ENCODE results near the gene TSPYL4. TPM values are rescaled to one million over a fixed set of nuclear protein-coding genes. Genes with fewer than 3 reads are reported as not detected.

Gene TSPYL4
- total RNA-seq: 10 to 100 TPM; 15.2 to 22.2 (median 19.0) TPM

DNA sequence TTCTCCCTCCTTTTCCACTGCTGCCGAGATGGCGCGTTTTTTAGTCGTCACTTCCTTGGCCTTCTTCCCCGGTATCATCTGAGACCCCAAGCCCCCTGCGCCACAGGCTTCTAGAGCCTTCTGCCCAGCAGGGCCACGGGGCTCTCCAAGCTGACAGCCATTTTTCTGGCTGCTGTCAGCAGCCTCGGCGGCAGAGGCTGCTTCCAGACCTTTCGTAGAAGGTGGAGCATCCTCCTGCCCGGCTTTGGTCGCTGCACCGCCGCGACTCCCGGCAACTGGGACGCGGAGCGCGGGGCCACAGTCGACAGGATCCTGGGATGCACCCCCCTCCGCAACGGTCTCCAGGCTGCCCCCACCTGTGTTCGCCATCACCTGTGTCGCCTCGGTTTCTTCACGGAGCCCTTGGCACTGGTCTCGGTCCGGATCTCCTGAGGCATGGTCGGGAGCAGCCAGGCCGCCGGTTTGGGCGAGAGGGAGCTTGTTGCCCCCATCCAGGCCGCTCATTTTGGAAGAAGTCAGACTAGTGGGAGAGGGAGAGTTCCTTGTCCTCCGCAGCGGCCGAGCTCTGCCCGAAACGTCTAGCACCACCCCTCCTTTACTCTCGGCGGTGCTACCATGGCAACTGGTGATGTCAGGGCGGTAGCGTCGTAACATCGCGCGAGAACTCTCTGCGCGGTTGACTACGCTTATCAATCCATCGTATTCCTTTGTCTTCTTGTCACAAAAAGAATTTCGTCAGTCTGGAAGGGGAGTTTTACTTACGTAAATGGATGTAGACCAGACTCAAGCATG lies at the start of gene TSPYL4:
Gene TSPYL4, minus strand, starts transcription at position 571 of the 792 bp plus-strand sequence. Its CDS starts 67 bp downstream, at position 504.
- peak within 1 kb of the TSS; percentile 85 to 93 (median 91) for H3K4me3 ChIP-seq
- no peaks in the 10 kb centered on the region for H3K9me3 ChIP-seq
- intact Hi-C loops (cut with DNase I; ENCODE audit: low total_unique reads): no loop called here
- peak within 1 kb of the TSS; percentile 94 to 96 for H3K27ac ChIP-seq
- DNase-seq (ENCODE audit: low spot score in 2 of 2): peak; percentile 93 to 94
- peaks cover 0 to 20% of the 10 kb centered on the region in 2 donors for H3K4me1 ChIP-seq
- no peaks in the 10 kb centered on the region for H3K27me3 ChIP-seq
- no peaks in the 10 kb centered on the region for H3K36me3 ChIP-seq
- TF ChIP-seq CTCF (IDR thresholded peaks at IDR 0.05): peak in 1 of 3 donors; percentile 11
- peak; percentile 87 to 96 (median 92) for TF ChIP-seq POLR2AphosphoS5 (IDR thresholded peaks at IDR 0.05)
- peak; percentile 91 for TF ChIP-seq POLR2A (IDR thresholded peaks at IDR 0.05)

DNA sequence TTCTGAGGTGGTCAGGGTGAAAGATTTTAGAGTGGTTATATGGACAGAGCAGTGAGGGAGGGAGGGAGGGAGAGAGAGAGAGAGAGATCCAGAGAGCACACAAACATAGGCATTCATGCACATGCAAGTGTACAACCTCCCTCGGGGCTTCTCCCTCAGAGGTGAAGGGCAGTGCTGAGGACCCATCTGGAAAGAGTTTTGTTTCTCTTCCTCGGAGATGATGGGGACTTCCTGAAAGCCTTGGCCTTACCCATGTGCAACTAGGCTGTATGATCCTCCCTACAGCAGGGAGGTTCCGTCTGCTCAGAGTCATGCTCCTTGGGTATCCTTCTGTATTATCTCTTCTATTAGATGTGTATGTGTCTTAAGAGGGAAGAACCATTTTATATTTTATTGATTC lies 47.2 kb upstream of the TSPYL4 start:
- peaks cover 4% of the 10 kb centered on the region in 2 donors for H3K9me3 ChIP-seq
- no peaks in the 10 kb centered on the region for H3K27me3 ChIP-seq
- H3K36me3 ChIP-seq: no peaks in the 10 kb centered on the region
- TF ChIP-seq CTCF (IDR thresholded peaks at IDR 0.05) (no peak), POLR2AphosphoS5 (IDR thresholded peaks at IDR 0.05) (no peak), POLR2A (IDR thresholded peaks at IDR 0.05) (no peak)
- no peak for DNase-seq (ENCODE audit: low spot score in 2 of 2)
- no peaks in the 10 kb centered on the region for H3K4me1 ChIP-seq
- intact Hi-C loops (cut with DNase I; ENCODE audit: low total_unique reads): no loop called here
- H3K27ac ChIP-seq: no peak overlapping the region
- H3K4me3 ChIP-seq: no peak overlapping the region

DNA sequence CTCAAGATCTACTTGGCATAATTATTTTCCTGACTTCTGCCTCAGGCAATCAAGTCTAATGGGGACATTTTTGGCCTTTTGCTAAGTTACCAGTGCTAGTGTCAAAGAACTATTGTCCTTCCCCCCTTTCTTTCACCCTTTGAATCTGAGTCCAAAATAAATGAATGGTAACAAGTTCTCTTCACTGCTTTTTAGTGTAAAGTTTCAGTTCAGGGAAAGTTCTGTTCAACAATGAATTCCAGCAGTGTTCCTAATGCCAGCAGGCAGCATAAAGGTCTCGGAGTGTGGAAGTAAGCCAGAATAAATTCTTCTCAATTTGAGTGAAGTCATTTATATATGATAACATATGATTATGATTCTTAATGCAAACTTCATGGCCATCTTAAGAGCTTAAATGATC lies 46.7 kb upstream of the TSPYL4 start:
- DNase-seq (ENCODE audit: low spot score in 2 of 2): no peak
- no peak overlapping the region for H3K4me3 ChIP-seq
- no peak overlapping the region for H3K27ac ChIP-seq
- no peaks in the 10 kb centered on the region for H3K27me3 ChIP-seq
- H3K4me1 ChIP-seq: no peaks in the 10 kb centered on the region
- TF ChIP-seq CTCF (IDR thresholded peaks at IDR 0.05) (no peak), POLR2AphosphoS5 (IDR thresholded peaks at IDR 0.05) (no peak), POLR2A (IDR thresholded peaks at IDR 0.05) (no peak)
- peaks cover 4% of the 10 kb centered on the region in 2 donors for H3K9me3 ChIP-seq
- intact Hi-C loops (cut with DNase I; ENCODE audit: low total_unique reads): no loop called here
- H3K36me3 ChIP-seq: no peaks in the 10 kb centered on the region

DNA sequence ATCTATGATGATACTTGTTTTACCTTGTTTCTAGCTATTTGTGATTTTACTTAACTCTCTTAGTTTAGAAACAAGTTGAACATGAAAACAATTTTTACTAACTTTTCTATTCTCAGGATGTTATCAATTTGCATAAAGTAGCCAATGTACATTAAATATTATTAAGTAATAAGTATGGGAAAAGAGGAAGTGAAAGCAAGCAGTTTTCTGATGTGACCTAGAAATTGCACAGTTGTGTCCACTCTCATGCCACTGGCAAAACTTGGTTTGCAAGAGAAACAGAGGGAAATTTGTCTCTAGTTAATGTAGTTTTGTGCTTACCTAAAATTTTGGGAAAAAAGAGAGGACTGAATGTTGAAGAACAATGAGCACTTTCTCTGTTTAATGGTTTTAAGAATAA lies 45.1 kb upstream of the TSPYL4 start:
- Histone ChIP-seq H3K27me3 (no peaks in the 10 kb centered on the region), H3K4me3 (no peak overlapping the region), H3K4me1 (no peaks in the 10 kb centered on the region), H3K9me3 (peaks cover 4% of the 10 kb centered on the region in 2 donors), H3K36me3 (no peaks in the 10 kb centered on the region), H3K27ac (no peak overlapping the region)
- intact Hi-C loops (cut with DNase I; ENCODE audit: low total_unique reads): no loop called here
- no peak for DNase-seq (ENCODE audit: low spot score in 2 of 2)
- TF ChIP-seq POLR2AphosphoS5 (IDR thresholded peaks at IDR 0.05) (no peak), CTCF (IDR thresholded peaks at IDR 0.05) (no peak), POLR2A (IDR thresholded peaks at IDR 0.05) (no peak)

DNA sequence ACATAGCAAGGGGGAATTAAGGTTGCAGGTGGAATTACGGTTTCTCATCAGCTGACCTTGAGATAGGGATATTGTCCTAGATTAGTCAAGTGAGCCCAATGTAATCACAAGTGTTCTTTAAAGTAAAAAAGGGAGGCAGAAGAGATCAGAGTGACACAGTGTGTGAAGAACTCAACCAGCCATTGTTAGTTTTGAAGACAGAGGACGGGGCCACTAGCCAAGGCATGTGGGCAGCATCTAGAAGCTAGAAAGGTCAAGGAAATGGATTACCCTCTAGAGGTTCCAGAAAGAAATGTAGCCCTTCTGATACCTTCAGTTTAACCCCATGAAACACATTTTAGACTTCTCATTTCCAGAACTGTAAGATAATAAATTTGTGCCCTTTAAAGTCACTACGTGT lies 44.4 kb upstream of the TSPYL4 start:
- H3K9me3 ChIP-seq: peaks cover 4% of the 10 kb centered on the region in 2 donors
- H3K36me3 ChIP-seq: no peaks in the 10 kb centered on the region
- no peak overlapping the region for H3K4me3 ChIP-seq
- DNase-seq (ENCODE audit: low spot score in 2 of 2): no peak
- TF ChIP-seq CTCF (IDR thresholded peaks at IDR 0.05) (no peak), POLR2A (IDR thresholded peaks at IDR 0.05) (no peak), POLR2AphosphoS5 (IDR thresholded peaks at IDR 0.05) (no peak)
- H3K27me3 ChIP-seq: no peaks in the 10 kb centered on the region
- H3K4me1 ChIP-seq: no peaks in the 10 kb centered on the region
- H3K27ac ChIP-seq: no peak overlapping the region
- intact Hi-C loops (cut with DNase I; ENCODE audit: low total_unique reads): no loop called here
